AG04450 (cell line): ENCODE results near the gene CRYBA4. TPM values are rescaled to one million over a fixed set of nuclear protein-coding genes. Genes with fewer than 3 reads are reported as not detected.
A peak's percentile ranks its signal among the peaks of the same experiment; 100 is the strongest.
"Not testable (repeated sequence)": the region's sequence is repeated elsewhere in the genome, so short reads cannot be mapped to it uniquely, and the experiment has no call there.

Experiments used
- CTCF ChIA-PET: fragments of 300-600, 350-600 bp; formaldehyde crosslinking; extraction: SDS; loops from one replicate; lab custom pipeline; 2022; ENCODE audit warnings: antibody characterized with exemption, inconsistent platforms; lab: Charles Lee
- POLR2A ChIA-PET: fragments of 350-600 bp; formaldehyde crosslinking; extraction: SDS; loops from one replicate; lab custom pipeline; 2021; ENCODE audit warnings: antibody characterized with exemption, inconsistent platforms; lab: Yijun Ruan, JAX
- DNase-seq: peaks from one replicate; pipeline ENCODE4 v3.0.0-alpha.2; 2011; ENCODE audit warnings: low read depth, low spot score
- H3K27ac ChIP-seq: one replicate; pipeline ENCODE4 v1.5.1; 2012; ENCODE audit warnings: low read depth, low read length, control low read depth
- H3K27me3 ChIP-seq: one replicate; pipeline ENCODE4 v1.6.0; 2012; ENCODE audit warnings: low read length; ENCODE audit not compliant: control insufficient read depth, insufficient read depth
- H3K4me3 ChIP-seq: 2 replicates; pipeline ENCODE4 v1.5.1; 2011; ENCODE audit warnings: mild to moderate bottlenecking, low read depth, low read length, control low read depth
- H3K9me3 ChIP-seq: 2 replicates; pipeline ENCODE4 v1.5.1; 2012; ENCODE audit warnings: low read length; ENCODE audit not compliant: control insufficient read depth, insufficient read depth
- CTCF ChIP-seq: IDR thresholded peaks from 2 replicates; pipeline ENCODE4 v1.5.1; 2011; ENCODE audit warnings: low read depth, low read length, control low read depth, inconsistent platforms
- polyA plus RNA-seq: library from polyadenylated mRNA; depleted of rRNA; stranded (reverse); fragments of >200 nt; gene quantifications from 2 replicates; pipeline ENCODE4 v1.2.3, GENCODE V29; 2011

CRYBA4 gene
- polyA plus RNA-seq, 1 experiment = not detected

- Histone ChIP-seq H3K27me3 (peaks cover 2% of the 10 kb centered on the region), H3K27ac (peak overlapping the region; percentile 88), H3K4me3 (no peak overlapping the region), H3K9me3 (no peaks in the 10 kb centered on the region)
- TF ChIP-seq CTCF = no peak
- DNase-seq = peak; percentile 90
- CTCF ChIA-PET = no interaction called here
- POLR2A ChIA-PET = interaction anchor here (0.7 to 1.5 kb wide), 2 partner anchors 58 to 59 kb away, joined by 3 to 5 read pairs; no protein-coding TSS in a partner anchor
These were observed 11.4 kb upstream of the CRYBA4 start for GRCh38 chr22:26610072-26610958.

GRCh38 chr22:26610996-26611395 is 10.8 kb upstream of the CRYBA4 start:
- Histone ChIP-seq H3K27ac (no peak overlapping the region), H3K9me3 (no peaks in the 10 kb centered on the region), H3K4me3 (no peak overlapping the region), H3K27me3 (peaks cover 2% of the 10 kb centered on the region)
- POLR2A ChIA-PET = interaction anchor here (0.7 to 1.5 kb wide), 2 partner anchors 59 to 60 kb away, joined by 3 to 5 read pairs; no protein-coding TSS in a partner anchor
- no peak for DNase-seq
- CTCF ChIA-PET = no interaction called here
- TF ChIP-seq CTCF = no peak

GRCh38 chr22:26612652-26613051 is 9.1 kb upstream of the CRYBA4 start:
- H3K27ac ChIP-seq = no peak overlapping the region

GRCh38 chr22:26613753-26614152 is 8.0 kb upstream of the CRYBA4 start:
- H3K27ac ChIP-seq, H3K4me3 ChIP-seq, POLR2A ChIA-PET, H3K9me3 ChIP-seq, DNase-seq, CTCF ChIA-PET, H3K27me3 ChIP-seq: not testable (repeated sequence)

More at GRCh38 chr22:26612652-26613051, 9.1 kb upstream of the CRYBA4 start:
- Histone ChIP-seq H3K27me3 (peaks cover 2% of the 10 kb centered on the region), H3K9me3 (no peaks in the 10 kb centered on the region), H3K4me3 (no peak overlapping the region)
- CTCF ChIA-PET = no interaction called here
- POLR2A ChIA-PET = no interaction called here
- DNase-seq = no peak
- no peak for TF ChIP-seq CTCF

- Histone ChIP-seq H3K4me3 (no peak overlapping the region), H3K27ac (no peak overlapping the region), H3K27me3 (peaks cover 2% of the 10 kb centered on the region), H3K9me3 (no peaks in the 10 kb centered on the region)
- POLR2A ChIA-PET = no interaction called here
- TF ChIP-seq CTCF = no peak
- CTCF ChIA-PET = no interaction called here
- DNase-seq = no peak
These were observed 7.4 kb upstream of the CRYBA4 start for GRCh38 chr22:26614322-26614721.
